OCI-LY3 (cell line): Measurements from ENCODE around the gene CD83.

Experiments
- H2AFZ ChIP-seq: fragments of 200-600, 300-600 bp; shearing (Covaris generic); 2 replicates; pipeline ENCODE4 v1.6.0; 2014; ENCODE audit warnings: antibody characterized with exemption, low read depth, low read length
- H3K27ac ChIP-seq: fragments of 200-600, 300-600 bp; sonication (generic); 2 replicates; pipeline ENCODE4 v1.5.1; 2014; ENCODE audit warnings: mild to moderate bottlenecking, low read length, moderate library complexity, mixed read lengths
- H3K27me3 ChIP-seq: fragments of 200-600, 300-600 bp; sonication (generic); 2 replicates; pipeline ENCODE4 v1.6.1; 2014; ENCODE audit warnings: low read depth, low read length, mixed read lengths
- H3K36me3 ChIP-seq: fragments of 200-600, 300-600 bp; sonication (generic); replicated peaks from 2 replicates; pipeline ENCODE3; 2014; ENCODE audit warnings: low read depth, low read length, mixed read lengths
- H3K4me1 ChIP-seq: fragments of 300-600, 200-600 bp; sonication (generic); 2 replicates; pipeline ENCODE4 v1.6.1; 2014; ENCODE audit warnings: low read length, mixed read lengths
- H3K4me2 ChIP-seq: fragments of 200-600, 300-600 bp; sonication (generic); 2 replicates; pipeline ENCODE4 v1.6.1; 2014; ENCODE audit warnings: low read length, mixed read lengths
- H3K4me3 ChIP-seq: fragments of 300-600, 200-600 bp; sonication (generic); 2 replicates; pipeline ENCODE4 v1.5.1; 2014; ENCODE audit warnings: antibody characterized with exemption, mild to moderate bottlenecking, low read length, moderate library complexity
- H3K79me2 ChIP-seq: fragments of 300-600, 200-600 bp; shearing (Covaris generic); 2 replicates; pipeline ENCODE4 v1.6.1; 2014; ENCODE audit warnings: mild to moderate bottlenecking, low read length, mixed read lengths
- H3K9ac ChIP-seq: fragments of 300-600, 200-600 bp; shearing (Covaris generic); 2 replicates; pipeline ENCODE4 v1.6.0; 2014; ENCODE audit warnings: mild to moderate bottlenecking, low read length, moderate library complexity
- H3K9me3 ChIP-seq: fragments of 200-600, 300-600 bp; shearing (Covaris generic); 2 replicates; pipeline ENCODE4 v1.6.1; 2014; ENCODE audit warnings: low read length, mixed read lengths; ENCODE audit not compliant: insufficient read depth
- H4K20me1 ChIP-seq: fragments of 200-600, 300-600 bp; sonication (generic); 2 replicates; pipeline ENCODE4 v1.6.1; 2016; ENCODE audit warnings: low read length, mixed read lengths; ENCODE audit not compliant: insufficient read depth
- EZH2phosphoT487 ChIP-seq: fragments of 200-600 bp; shearing (Covaris generic); IDR thresholded peaks from 2 replicates; pipeline ENCODE4 v1.6.1; 2018; ENCODE audit warnings: antibody characterized with exemption, mixed run types, low read depth
- TF ChIP-seq, protein P1 (sequence below): fragments of 200-600, 300-600 bp; sonication (generic); IDR thresholded peaks from 2 replicates; pipeline ENCODE4 v1.5.1; 2014; ENCODE audit warnings: antibody characterized with exemption, low read length, low read depth

The CD83 gene

DNA sequence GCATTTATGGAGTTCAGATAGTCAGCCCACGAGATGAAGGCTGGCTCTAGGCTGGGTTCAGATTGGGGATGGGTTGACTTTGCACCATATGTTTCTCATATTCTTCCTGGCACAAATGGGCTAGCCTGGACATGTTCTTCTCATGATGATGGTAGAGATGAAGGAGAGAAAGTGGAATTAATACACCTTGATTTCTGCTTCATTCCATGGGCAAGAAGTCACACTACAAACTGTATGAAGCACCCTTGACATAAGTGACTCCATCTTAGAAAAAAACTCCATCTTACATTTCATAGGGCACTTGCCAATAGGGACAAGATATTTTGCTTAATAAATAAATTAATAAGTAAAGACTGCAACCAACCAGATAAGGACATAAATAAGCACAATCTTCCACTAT is 12.0 kb upstream of the CD83 start:
- H2AFZ ChIP-seq = no peak overlapping the region
- H3K79me2 ChIP-seq = peaks cover 4% of the 10 kb centered on the region; the same call in 1 of the 2 replicates
- no peak overlapping the region for H3K9ac ChIP-seq
- peaks cover 52% of the 10 kb centered on the region for H3K4me1 ChIP-seq
- no peak overlapping the region for H3K4me3 ChIP-seq
- H3K9me3 ChIP-seq = peaks cover 13% of the 10 kb centered on the region
- no peaks in the 10 kb centered on the region for H3K27me3 ChIP-seq
- no peaks in the 10 kb centered on the region for H4K20me1 ChIP-seq
- no peak overlapping the region for H3K4me2 ChIP-seq
- no peak for TF ChIP-seq EZH2phosphoT487
- TF ChIP-seq, protein P1, sequence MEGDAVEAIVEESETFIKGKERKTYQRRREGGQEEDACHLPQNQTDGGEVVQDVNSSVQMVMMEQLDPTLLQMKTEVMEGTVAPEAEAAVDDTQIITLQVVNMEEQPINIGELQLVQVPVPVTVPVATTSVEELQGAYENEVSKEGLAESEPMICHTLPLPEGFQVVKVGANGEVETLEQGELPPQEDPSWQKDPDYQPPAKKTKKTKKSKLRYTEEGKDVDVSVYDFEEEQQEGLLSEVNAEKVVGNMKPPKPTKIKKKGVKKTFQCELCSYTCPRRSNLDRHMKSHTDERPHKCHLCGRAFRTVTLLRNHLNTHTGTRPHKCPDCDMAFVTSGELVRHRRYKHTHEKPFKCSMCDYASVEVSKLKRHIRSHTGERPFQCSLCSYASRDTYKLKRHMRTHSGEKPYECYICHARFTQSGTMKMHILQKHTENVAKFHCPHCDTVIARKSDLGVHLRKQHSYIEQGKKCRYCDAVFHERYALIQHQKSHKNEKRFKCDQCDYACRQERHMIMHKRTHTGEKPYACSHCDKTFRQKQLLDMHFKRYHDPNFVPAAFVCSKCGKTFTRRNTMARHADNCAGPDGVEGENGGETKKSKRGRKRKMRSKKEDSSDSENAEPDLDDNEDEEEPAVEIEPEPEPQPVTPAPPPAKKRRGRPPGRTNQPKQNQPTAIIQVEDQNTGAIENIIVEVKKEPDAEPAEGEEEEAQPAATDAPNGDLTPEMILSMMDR = no peak
- no peak overlapping the region for H3K27ac ChIP-seq
- H3K36me3 ChIP-seq = peaks cover 16% of the 10 kb centered on the region

DNA sequence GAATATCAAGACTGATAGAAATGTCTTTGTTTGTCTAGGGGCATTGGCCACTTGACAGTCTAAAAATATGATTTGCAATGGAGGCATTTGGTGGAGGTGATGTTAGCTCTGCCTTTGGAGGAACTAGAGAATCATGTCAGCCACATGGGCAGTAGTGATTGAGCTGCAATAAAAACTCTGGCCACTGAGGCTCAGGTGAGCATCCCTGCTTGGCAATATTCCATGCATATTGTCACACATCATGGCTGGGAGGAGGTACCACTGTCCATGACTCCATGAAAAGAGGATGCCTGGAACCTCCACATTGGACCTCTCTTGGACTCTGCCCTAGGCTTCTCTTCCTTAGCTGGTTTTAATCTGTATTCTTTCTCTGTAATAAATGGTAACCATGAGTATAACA is 10.6 kb upstream of the CD83 start:
- TF ChIP-seq EZH2phosphoT487 = no peak
- no peak overlapping the region for H3K9ac ChIP-seq
- H3K4me1 ChIP-seq = peaks cover 57% of the 10 kb centered on the region
- H3K9me3 ChIP-seq = peaks cover 13% of the 10 kb centered on the region
- H3K4me3 ChIP-seq = no peak overlapping the region
- H3K27me3 ChIP-seq = no peaks in the 10 kb centered on the region
- no peaks in the 10 kb centered on the region for H4K20me1 ChIP-seq
- H3K4me2 ChIP-seq = no peak overlapping the region; the same call in 1 of the 2 replicates
- H3K27ac ChIP-seq = peak overlapping the region; percentile 100
- H3K79me2 ChIP-seq = peaks cover 4% of the 10 kb centered on the region; the same call in 1 of the 2 replicates
- H3K36me3 ChIP-seq = peaks cover 16% of the 10 kb centered on the region
- no peak overlapping the region for H2AFZ ChIP-seq

DNA sequence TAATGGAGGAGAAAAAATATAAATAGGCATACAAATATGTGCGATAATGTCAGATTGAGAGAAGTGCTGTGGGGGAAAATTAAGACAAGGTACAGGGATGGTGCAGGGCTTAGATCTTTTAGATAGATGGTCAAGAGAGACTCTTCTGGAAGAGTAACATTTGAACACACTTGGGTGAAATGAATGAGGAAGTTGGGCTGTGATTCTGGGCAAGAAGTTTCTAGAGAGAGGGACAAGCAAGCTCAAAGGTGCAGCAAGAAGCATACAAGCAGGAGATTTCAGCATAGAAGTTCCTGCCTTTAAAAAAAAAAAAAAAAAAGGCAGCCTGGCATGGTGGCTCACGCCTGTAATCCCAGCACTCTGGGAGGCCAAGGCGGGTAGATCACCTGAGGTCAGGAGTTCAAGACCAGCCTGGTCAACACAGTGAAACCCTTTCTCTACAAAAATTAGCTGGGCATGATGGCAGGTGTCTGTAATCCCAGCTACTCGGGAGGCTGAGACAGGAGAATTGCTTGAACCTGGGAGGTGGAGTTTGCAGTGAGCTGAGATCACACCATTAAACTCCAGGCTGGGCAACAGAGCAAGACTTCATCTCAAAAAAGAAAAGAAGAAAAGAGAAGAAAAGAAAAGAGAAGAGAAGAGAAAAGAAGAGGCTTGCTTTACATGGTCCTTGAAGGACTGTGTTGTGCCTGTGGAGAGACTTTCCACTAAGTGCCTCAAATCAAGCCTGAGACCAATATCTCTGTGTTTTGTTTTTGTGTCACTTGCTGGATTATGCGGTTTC is 9.7 kb upstream of the CD83 start:
- H2AFZ ChIP-seq = no peak overlapping the region
- H3K27ac ChIP-seq = peak overlapping the region; percentile 100
- no peaks in the 10 kb centered on the region for H3K27me3 ChIP-seq
- peak overlapping the region; percentile 98 for H3K9ac ChIP-seq
- H3K9me3 ChIP-seq = peaks cover 13% of the 10 kb centered on the region
- peaks cover 50% of the 10 kb centered on the region for H3K4me1 ChIP-seq
- peaks cover 4% of the 10 kb centered on the region; the same call in 1 of the 2 replicates for H3K79me2 ChIP-seq
- peak overlapping the region; percentile 63 for H3K4me3 ChIP-seq
- H3K4me2 ChIP-seq = peak overlapping the region; percentile 99
- TF ChIP-seq, protein P1 = no peak
- TF ChIP-seq EZH2phosphoT487 = no peak
- peaks cover 16% of the 10 kb centered on the region for H3K36me3 ChIP-seq
- no peaks in the 10 kb centered on the region for H4K20me1 ChIP-seq

DNA sequence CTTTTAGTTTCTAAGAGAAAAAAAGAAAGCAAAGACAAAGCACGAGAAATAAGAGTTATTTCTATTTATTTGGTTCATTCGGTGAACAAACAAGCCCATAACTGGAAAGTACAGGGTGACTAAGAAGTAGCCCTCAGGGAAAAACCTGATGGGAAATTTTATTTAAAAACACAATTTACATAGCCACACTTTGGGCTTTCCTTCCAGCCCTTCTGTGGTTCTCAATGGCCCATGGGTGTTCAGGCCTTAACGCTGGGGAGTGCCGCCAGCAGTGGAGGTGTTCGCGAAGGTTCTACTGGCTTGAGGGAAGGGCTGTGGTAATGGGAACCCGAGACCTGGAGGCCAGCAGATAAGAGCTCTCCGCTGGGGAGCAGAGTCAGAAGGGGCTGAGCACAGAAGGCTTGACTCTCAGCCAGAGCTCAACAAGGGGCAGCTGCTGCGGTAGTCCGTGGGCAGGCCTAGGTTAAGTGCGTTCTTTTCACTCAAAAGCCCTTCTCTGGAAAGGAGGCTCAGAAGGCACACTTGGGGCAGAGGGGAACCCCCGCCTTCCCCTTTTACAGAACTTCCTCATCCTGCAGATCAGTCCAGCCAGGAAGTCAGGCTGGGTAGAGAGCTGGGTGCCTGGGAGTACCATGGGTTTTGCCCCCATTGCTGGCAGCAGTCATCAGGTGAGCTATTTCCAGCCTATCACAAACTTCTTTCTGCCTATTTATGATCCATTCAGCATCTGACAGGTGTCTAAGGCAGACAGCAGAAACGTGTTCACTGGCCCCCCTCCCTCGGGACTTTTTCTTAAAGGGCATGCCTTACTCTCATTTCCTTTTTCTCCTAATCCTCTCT is 8.8 kb upstream of the CD83 start:
- Histone ChIP-seq H3K9me3 (peaks cover 13% of the 10 kb centered on the region), H4K20me1 (no peaks in the 10 kb centered on the region), H3K27ac (peak overlapping the region; percentile 100), H2AFZ (no peak overlapping the region), H3K9ac (peak overlapping the region; percentile 98), H3K4me3 (peak overlapping the region; percentile 63), H3K27me3 (no peaks in the 10 kb centered on the region), H3K36me3 (peaks cover 16% of the 10 kb centered on the region), H3K4me1 (peaks cover 48% of the 10 kb centered on the region), H3K4me2 (peak overlapping the region; percentile 99), H3K79me2 (peaks cover 4% of the 10 kb centered on the region; the same call in 1 of the 2 replicates)
- TF ChIP-seq, protein P1 = no peak
- TF ChIP-seq EZH2phosphoT487 = no peak
